Ovary (tissue), 9 donors: Measurements from ENCODE around the gene PODXL2. TPM values are rescaled to one million over a fixed set of nuclear protein-coding genes. Genes with fewer than 3 reads are reported as not detected.

Experiments
- DNase-seq, 5 donors: peaks; one replicate each; pipeline ENCODE4 v3.0.0-alpha.2; 2019 to 2020
- H3K27ac ChIP-seq, 2 donors: fragments of 200-600 bp; one replicate each; pipeline versions ENCODE4 v1.5.1 to v1.8.0; 2019 to 2022
- H3K27me3 ChIP-seq: fragments of 200-600 bp; one replicate; pipeline ENCODE4 v1.8.0; 2022
- H3K36me3 ChIP-seq: fragments of 200-600 bp; sonication (generic); one replicate; pipeline ENCODE4 v1.5.1; 2019
- H3K4me1 ChIP-seq: one replicate; pipeline ENCODE4 v1.8.1; 2013; ENCODE audit warnings: mild to moderate bottlenecking, moderate library complexity; ENCODE audit not compliant: insufficient read depth
- H3K4me3 ChIP-seq: fragments of 200-600 bp; sonication (generic); one replicate; pipeline ENCODE4 v1.5.1; 2017
- H3K9me3 ChIP-seq, 2 donors: fragments of 200-600 bp in 1 of 2; sonication (generic) in 1 of 2; one replicate each; pipeline versions ENCODE4 v1.5.1 to v1.8.1; 2013 to 2019; ENCODE audit warnings: mild to moderate bottlenecking in 1 of 2, moderate library complexity in 1 of 2
- EP300 ChIP-seq: sonication (generic); formaldehyde crosslinking; IDR thresholded peaks from one replicate; pipeline ENCODE4 v1.6.1; 2017; ENCODE audit warnings: antibody characterized with exemption
- POLR2A ChIP-seq: fragments of 450-650 bp; IDR thresholded peaks from one replicate; pipeline ENCODE4 v1.6.1; 2017; ENCODE audit warnings: antibody characterized with exemption, mild to moderate bottlenecking, moderate library complexity
- WGBS, 3 donors: extraction: QIAGEN DNeasy Blood & Tissue Kit in 1 of 3; methylation state at CpG; one replicate each; pipeline versions ENCODE4 v1.1.5 to v1.1.7; 2013 to 2017; 5-methylcytosine and 5-hydroxymethylcytosine counted together
- intact Hi-C, 4 donors: fragments of 100-400 bp; cut with DNase I; formaldehyde crosslinking; loops; one replicate each; pipeline versions ENCODE4 v1.11.0 to v1.15.1; 2022 to 2023
- polyA plus RNA-seq, 2 donors: library from polyadenylated mRNA; stranded (reverse); fragments of 200-250 nt in 1 of 2; fragments of 350-450 nt in 1 of 2; fragmentation: Illumina TruSeq in 1 of 2; extraction: RNeasy Lipid Tissue Mini Kit (QIAGEN cat#74804) in 1 of 2; gene quantifications; one replicate each; pipeline ENCODE4 v1.2.3, GENCODE V29; 2013 to 2014
- total RNA-seq, 7 donors: library from RNA; depleted of rRNA in 2 of 7; stranded (reverse); fragments of >200 nt in 2 of 7; fragmentation: NEBNext Ultra II Directional in 3 of 7; extraction: Animal tissue kit (Norgen Biotek cat#: 25700) in 3 of 7; gene quantifications; one replicate each; pipeline versions ENCODE4 v1.1.0 to v1.2.4, GENCODE V29; 2016 to 2023
- TF ChIP-seq, protein P1 (sequence below), 3 donors: fragments of 450-650 bp in 2 of 3; fragments of 200-600 bp in 1 of 3; IDR thresholded peaks; one replicate each; pipeline versions ENCODE4 v1.5.1 to v1.8.0; 2016 to 2022; ENCODE audit warnings: antibody characterized with exemption in 3 of 3, mild to moderate bottlenecking in 1 of 3
- donor health status: DM: no; HTN: no; CAD: no; lungs with moderate emphysema.
- donor health status: DM: no; HTN: no; CAD: no.
- donor health status: Bipolar disorder and iron deficiency.
- donor health status: DM: yes; HTN: yes; CAD: no.
- donor health status: DM: no; HTN: no; CAD: no.
- donor health status: DM: yes; HTN: yes; CAD: no.

The PODXL2 gene
- total and polyA plus RNA-seq, 9 donors = 5.3 to 14.3 (median 8.9) TPM

DNA sequence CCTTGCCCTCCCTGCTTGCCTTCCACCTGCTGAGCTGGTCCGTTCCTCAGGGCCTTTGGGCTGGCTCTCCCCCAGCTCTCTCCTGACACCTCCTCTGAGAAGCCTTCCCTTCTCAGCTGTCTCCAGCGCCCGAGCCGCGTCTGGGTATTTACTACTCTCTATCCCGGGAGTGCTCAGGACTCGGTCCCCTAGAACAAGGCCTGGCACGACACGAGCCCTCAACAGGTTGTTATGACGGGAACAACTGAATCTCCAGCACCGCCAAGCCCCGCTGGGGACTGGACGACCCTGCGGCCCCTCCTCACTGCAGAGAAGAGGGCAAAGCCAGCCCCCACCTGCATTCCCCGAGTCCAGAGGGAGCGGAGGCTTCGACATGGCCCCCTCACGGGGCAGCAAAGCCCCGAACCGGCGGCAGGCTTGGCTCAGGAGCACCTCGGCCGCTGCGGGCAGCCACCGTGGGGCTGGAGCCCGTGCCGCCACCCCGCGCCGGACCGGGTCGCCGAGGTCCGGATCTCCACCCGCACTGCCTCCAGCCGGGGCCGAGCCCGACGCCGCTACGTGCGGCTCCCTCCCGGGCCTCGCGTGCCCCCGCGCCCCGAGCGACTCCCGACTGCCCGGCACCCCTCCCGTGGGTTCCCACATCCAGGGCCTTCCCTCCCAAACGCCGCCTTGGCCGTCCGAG lies 39.2 kb upstream of the PODXL2 start:
- TF ChIP-seq, protein P1, sequence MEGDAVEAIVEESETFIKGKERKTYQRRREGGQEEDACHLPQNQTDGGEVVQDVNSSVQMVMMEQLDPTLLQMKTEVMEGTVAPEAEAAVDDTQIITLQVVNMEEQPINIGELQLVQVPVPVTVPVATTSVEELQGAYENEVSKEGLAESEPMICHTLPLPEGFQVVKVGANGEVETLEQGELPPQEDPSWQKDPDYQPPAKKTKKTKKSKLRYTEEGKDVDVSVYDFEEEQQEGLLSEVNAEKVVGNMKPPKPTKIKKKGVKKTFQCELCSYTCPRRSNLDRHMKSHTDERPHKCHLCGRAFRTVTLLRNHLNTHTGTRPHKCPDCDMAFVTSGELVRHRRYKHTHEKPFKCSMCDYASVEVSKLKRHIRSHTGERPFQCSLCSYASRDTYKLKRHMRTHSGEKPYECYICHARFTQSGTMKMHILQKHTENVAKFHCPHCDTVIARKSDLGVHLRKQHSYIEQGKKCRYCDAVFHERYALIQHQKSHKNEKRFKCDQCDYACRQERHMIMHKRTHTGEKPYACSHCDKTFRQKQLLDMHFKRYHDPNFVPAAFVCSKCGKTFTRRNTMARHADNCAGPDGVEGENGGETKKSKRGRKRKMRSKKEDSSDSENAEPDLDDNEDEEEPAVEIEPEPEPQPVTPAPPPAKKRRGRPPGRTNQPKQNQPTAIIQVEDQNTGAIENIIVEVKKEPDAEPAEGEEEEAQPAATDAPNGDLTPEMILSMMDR (IDR thresholded peaks at IDR 0.05) = no peak
- no peak for TF ChIP-seq POLR2A
- TF ChIP-seq EP300 = no peak
- intact Hi-C loops = loop anchor here in 1 of 4 donors (10.0 kb wide), 1 partner anchor 85 kb away; the partner anchor contains the start of gene ABTB1
- H3K4me1 ChIP-seq = peaks cover 17% of the 10 kb centered on the region
- peak overlapping the region; percentile 80 to 91 for H3K27ac ChIP-seq
- peak in 4 of 5 donors; percentile 25 to 69 (median 44) for DNase-seq
- no peaks in the 10 kb centered on the region for H3K9me3 ChIP-seq
- H3K36me3 ChIP-seq = no peaks in the 10 kb centered on the region
- no peaks in the 10 kb centered on the region for H3K27me3 ChIP-seq
- 0 to 1% (median 0%) methylated on average over 51 to 56 of the region's 56 CpGs for WGBS, 3 donors
- H3K4me3 ChIP-seq = peak overlapping the region; percentile 97

DNA sequence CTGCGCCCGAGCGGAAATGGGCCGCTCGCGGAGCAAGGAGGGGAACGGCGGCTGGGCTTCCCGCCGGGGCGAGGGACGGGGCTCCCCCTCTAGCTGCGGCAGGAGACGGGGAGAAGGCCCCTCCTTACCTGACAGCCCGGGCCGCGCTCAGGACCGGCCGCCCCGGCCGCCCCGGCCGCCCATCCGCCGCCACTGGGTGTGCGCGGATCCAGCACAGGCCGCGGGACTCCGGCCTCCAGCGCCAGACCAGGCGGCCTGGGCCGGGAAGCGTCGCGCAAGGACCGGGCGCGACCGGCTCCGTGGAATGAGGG lies 38.7 kb upstream of the PODXL2 start:
- H3K4me3 ChIP-seq = peak overlapping the region; percentile 97
- TF ChIP-seq POLR2A = no peak
- no peak for TF ChIP-seq EP300
- TF ChIP-seq, protein P1 (IDR thresholded peaks at IDR 0.05) = no peak
- 0 to 2% (median 1%) methylated on average over 20 to 41 of the region's 41 CpGs for WGBS, 3 donors
- peak overlapping the region; percentile 80 to 91 for H3K27ac ChIP-seq
- intact Hi-C loops = loop anchor here in 1 of 4 donors (10.0 kb wide), 1 partner anchor 85 kb away; the partner anchor contains the start of gene ABTB1
- H3K36me3 ChIP-seq = no peaks in the 10 kb centered on the region
- no peak for DNase-seq
- H3K4me1 ChIP-seq = peaks cover 17% of the 10 kb centered on the region
- no peaks in the 10 kb centered on the region for H3K27me3 ChIP-seq
- no peaks in the 10 kb centered on the region for H3K9me3 ChIP-seq

DNA sequence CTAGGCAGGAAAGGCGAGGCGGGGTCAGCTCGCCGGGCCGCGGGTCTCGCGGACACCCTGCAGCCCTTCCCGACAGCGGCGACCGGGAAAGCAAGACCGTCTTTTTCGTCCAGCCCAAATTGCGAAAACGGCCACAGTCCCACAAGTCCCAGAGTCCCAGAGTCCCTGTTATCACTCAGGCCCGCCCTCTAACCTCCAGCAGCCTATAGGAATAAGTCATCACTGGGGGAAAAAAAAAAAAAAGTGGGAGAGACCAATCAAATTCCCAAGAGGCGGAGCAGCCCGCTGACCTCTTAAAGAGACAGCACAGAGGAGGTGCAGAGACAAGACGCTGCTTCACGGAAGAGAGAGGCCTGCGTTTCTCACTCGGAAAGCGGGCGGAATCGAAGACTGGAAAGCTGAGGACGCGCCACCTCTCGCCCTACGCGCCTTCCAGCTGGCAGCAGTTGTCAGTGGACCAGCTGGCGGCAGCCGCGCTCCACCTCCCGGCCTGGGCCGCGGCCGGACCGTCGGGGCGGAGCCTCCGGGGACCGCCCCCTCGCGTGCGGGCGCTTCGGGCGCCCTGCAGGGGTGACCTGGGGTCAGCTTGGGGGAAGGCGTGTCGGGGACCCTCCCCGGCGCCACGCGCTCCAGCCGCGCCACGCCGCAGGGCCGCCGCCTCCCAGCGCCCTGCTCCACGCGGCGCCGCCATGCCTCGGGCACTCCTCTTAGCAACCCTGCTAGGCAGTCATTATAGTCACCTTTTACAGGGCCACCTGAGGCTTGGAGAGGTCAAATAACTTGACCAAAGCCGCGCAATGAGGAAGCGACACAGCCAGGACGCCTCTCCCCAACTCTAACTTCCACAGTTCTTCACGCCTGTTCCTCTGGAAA lies 38.2 kb upstream of the PODXL2 start, which contains the start of gene TPRA1:
TSS of gene TPRA1 (minus strand) at position 141 of the 873 bp plus-strand sequence. CDS start 10,587 bp downstream, outside the sequence.
- no peaks in the 10 kb centered on the region for H3K36me3 ChIP-seq
- no peaks in the 10 kb centered on the region for H3K27me3 ChIP-seq
- H3K4me3 ChIP-seq = peak within 1 kb of the TSS; percentile 97
- TF ChIP-seq, protein P1 (IDR thresholded peaks at IDR 0.05) = no peak
- TF ChIP-seq POLR2A (peak; percentile 12), EP300 (no peak)
- intact Hi-C loops = loop anchor here in 1 of 4 donors (10.0 kb wide), 1 partner anchor 84 kb away; the partner anchor contains the start of gene ABTB1
- peak within 1 kb of the TSS; percentile 80 to 91 for H3K27ac ChIP-seq
- DNase-seq = peak; percentile 89 to 91 (median 89)
- H3K9me3 ChIP-seq = no peaks in the 10 kb centered on the region
- 1% methylated on average over 54 to 72 of the region's 72 CpGs for WGBS, 3 donors
- H3K4me1 ChIP-seq = peaks cover 15% of the 10 kb centered on the region

DNA sequence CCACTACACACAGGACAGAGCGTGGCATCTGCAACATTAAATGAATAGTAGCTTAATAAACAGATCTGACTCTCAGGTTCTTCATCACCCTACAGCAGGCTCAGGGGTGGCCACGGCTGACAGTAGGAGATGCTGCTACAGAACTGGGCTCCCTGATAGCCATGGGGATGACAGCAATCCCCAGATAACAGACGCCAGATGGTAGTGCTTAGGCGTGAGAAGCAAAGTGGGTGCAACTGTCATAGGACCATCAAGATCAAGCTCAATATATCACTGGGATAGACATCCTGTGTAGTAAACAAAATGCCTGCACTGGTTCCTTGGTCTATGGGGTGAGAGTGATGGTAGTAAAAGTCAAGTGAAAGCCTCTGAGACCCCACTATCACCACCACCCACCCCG lies 35.8 kb upstream of the PODXL2 start:
- peaks cover 9% of the 10 kb centered on the region for H3K4me1 ChIP-seq
- no peaks in the 10 kb centered on the region for H3K36me3 ChIP-seq
- H3K4me3 ChIP-seq = no peak overlapping the region
- no peak overlapping the region for H3K27ac ChIP-seq
- DNase-seq = no peak
- no peaks in the 10 kb centered on the region for H3K9me3 ChIP-seq
- no peaks in the 10 kb centered on the region for H3K27me3 ChIP-seq
- intact Hi-C loops = loop anchor here in 1 of 4 donors (10.0 kb wide), 1 partner anchor 82 kb away; the partner anchor contains the start of gene ABTB1
- WGBS, 3 donors = 79 to 88% (median 84%) methylated on average over 5 of the region's 5 CpGs
- TF ChIP-seq POLR2A (no peak), EP300 (no peak)
- TF ChIP-seq, protein P1 (IDR thresholded peaks at IDR 0.05) = no peak
